Esophagus (tissue), 2 donors: ENCODE results near the gene TMEM191C. TPM values are rescaled to one million over a fixed set of nuclear protein-coding genes. Genes with fewer than 3 reads are reported as not detected.

ENCODE experiments used
- H3K27ac ChIP-seq, 2 donors: one replicate each; pipeline ENCODE4 v1.5.1; 2013; ENCODE audit warnings: low read depth in 2 of 2, mild to moderate bottlenecking in 2 of 2, inconsistent platforms in 1 of 2, low read length in 1 of 2, moderate library complexity in 1 of 2
- H3K27me3 ChIP-seq, 2 donors: one replicate each; pipeline ENCODE4 v1.6.1; 2013; ENCODE audit warnings: low read length in 2 of 2, control low read depth in 1 of 2, mild to moderate bottlenecking in 1 of 2; ENCODE audit not compliant: insufficient read depth in 2 of 2, control insufficient read depth in 1 of 2
- H3K36me3 ChIP-seq, 2 donors: one replicate each; pipeline ENCODE4 v1.6.1; 2013; ENCODE audit warnings: low read length in 1 of 2; ENCODE audit not compliant: control insufficient read depth in 2 of 2, insufficient read depth in 2 of 2
- H3K4me1 ChIP-seq, 2 donors: one replicate each; pipeline ENCODE4 v1.6.1; 2013; ENCODE audit warnings: low read length in 1 of 2; ENCODE audit not compliant: control insufficient read depth in 2 of 2, insufficient read depth in 2 of 2
- H3K4me3 ChIP-seq, 2 donors: one replicate each; pipeline ENCODE4 v1.5.1; 2013; ENCODE audit warnings: low read length in 2 of 2, mild to moderate bottlenecking in 2 of 2, low read depth in 1 of 2, moderate library complexity in 1 of 2
- H3K9me3 ChIP-seq, 2 donors: one replicate each; pipeline ENCODE4 v1.6.1; 2013; ENCODE audit warnings: mild to moderate bottlenecking in 2 of 2, low read depth in 1 of 2, low read length in 1 of 2, moderate library complexity in 1 of 2; ENCODE audit not compliant: control insufficient read depth in 2 of 2, insufficient read depth in 1 of 2
- WGBS, 2 donors: extraction: QIAGEN DNeasy Blood & Tissue Kit; methylation state at CpG; one replicate each; pipeline ENCODE4 v1.1.7; 2013; 5-methylcytosine and 5-hydroxymethylcytosine counted together
- polyA plus RNA-seq, 2 donors: library from polyadenylated mRNA; stranded (reverse); fragments of 200-250 nt; gene quantifications; one replicate each; pipeline ENCODE4 v1.2.3, GENCODE V29; 2013
- donor health status: healthy with polysubstance abuse.
- donor health status: Bipolar disorder and iron deficiency.

Gene TMEM191C
- polyA plus RNA-seq, 2 donors = 3.2 to 3.9 TPM

GRCh38 chr22:21446128-21446826 is 20.9 kb upstream of the TMEM191C start:
- no peaks in the 10 kb centered on the region for H3K9me3 ChIP-seq
- no peaks in the 10 kb centered on the region for H3K4me1 ChIP-seq
- H3K4me3 ChIP-seq = no peak overlapping the region
- no peak overlapping the region for H3K27ac ChIP-seq
- no peaks in the 10 kb centered on the region for H3K27me3 ChIP-seq
- WGBS, 2 donors = 95 to 97% methylated on average over 47 to 49 of the region's 49 CpGs
- peaks cover 16 to 29% of the 10 kb centered on the region in 2 donors for H3K36me3 ChIP-seq

- no peaks in the 10 kb centered on the region for H3K4me1 ChIP-seq
- H3K27me3 ChIP-seq = no peaks in the 10 kb centered on the region
- WGBS, 2 donors = 93 to 94% methylated on average over 33 of the region's 33 CpGs
- H3K27ac ChIP-seq = no peak overlapping the region
- H3K9me3 ChIP-seq = no peaks in the 10 kb centered on the region
- H3K36me3 ChIP-seq = peaks cover 16 to 29% of the 10 kb centered on the region in 2 donors
- no peak overlapping the region for H3K4me3 ChIP-seq
These were observed 20.1 kb upstream of the TMEM191C start for GRCh38 chr22:21446827-21447690.

DNA sequence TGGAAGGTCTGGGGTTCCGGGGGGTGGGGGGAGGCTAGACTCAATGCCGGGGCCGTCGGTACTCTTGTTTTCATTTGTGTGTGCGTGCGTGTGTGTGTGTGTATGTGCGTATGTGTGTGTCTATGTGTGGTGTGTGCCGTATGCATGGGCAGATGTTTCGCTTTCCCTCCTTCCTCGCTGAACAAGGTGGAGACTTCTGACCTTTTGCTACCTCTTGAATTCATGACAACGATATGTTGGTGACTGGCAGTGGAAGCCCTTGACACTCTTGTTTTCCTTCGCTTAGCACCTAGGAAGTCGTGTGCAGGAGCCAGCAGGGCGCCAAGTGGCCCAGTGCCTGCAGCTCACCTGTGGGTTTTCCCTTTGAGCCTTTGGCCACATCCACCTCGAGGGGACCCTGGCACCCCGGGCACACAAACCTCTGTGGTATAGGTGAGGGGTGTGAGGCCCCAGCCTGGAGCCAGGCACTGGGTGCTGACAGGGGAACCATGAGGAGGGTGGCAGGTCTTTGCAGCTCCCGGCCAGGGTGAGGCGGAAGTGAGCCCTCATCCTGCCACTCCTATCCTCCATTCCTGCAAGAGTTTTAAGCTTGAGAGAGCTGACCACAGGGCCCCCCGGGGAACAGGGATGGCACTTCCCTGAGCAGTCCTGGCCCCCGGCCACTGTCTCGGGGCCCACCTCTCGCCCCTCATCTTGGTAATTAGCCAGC is 19.3 kb upstream of the TMEM191C start:
- Histone ChIP-seq H3K4me1 (no peaks in the 10 kb centered on the region), H3K27ac (no peak overlapping the region), H3K9me3 (no peaks in the 10 kb centered on the region), H3K36me3 (peaks cover 16 to 29% of the 10 kb centered on the region in 2 donors), H3K27me3 (no peaks in the 10 kb centered on the region), H3K4me3 (no peak overlapping the region)
- WGBS, 2 donors = 83 to 89% methylated on average over 22 of the region's 22 CpGs

DNA sequence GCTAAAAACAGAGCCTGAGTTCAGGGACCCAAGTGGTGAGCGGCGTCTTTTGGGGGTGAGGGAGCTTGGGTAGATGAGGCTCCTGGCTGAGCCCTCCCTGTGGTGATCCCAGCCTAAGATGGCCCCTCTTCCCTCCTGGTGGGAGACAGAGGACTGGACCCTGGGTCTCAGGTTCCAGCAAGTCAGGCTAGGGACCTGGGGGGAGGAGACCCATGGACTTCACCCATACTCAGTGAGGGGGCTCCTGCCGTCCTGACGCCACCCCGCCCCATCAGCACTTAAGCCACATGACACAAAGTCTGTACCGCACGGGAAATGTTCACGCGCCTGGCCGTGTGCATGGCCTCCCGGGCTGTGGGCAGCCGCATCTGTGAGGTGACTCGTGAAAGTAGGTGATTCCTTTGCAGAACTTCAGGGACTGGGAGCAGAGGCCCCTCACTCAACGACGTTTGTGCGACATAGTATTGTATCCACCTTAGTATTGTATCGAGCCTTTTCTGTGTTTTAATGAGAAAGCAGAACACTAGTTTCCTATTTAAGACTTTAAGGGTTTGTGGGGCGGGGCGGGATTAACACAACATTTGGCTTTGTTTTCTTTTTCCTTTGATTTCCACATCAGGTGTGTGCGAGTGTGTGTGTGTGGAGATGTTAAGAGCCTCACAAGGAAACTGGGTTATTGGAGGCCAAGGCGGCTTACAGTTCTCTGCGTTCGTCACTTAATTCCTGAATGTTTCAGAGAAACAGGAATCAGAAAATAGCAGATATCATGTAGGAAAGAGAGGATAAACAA is 18.4 kb upstream of the TMEM191C start:
- Histone ChIP-seq H3K9me3 (no peaks in the 10 kb centered on the region), H3K4me3 (no peak overlapping the region), H3K27me3 (no peaks in the 10 kb centered on the region), H3K36me3 (peaks cover 16 to 22% of the 10 kb centered on the region in 2 donors), H3K27ac (no peak overlapping the region), H3K4me1 (no peaks in the 10 kb centered on the region)
- WGBS, 2 donors = 89 to 91% methylated on average over 23 of the region's 23 CpGs

- Histone ChIP-seq H3K9me3 (no peaks in the 10 kb centered on the region), H3K4me1 (no peaks in the 10 kb centered on the region), H3K4me3 (no peak overlapping the region), H3K27ac (no peak overlapping the region), H3K36me3 (peaks cover 16 to 19% of the 10 kb centered on the region in 2 donors), H3K27me3 (no peaks in the 10 kb centered on the region)
- WGBS, 2 donors = 91 to 93% methylated on average over 23 of the region's 23 CpGs
These were observed 17.5 kb upstream of the TMEM191C start for GRCh38 chr22:21449531-21450319.

DNA sequence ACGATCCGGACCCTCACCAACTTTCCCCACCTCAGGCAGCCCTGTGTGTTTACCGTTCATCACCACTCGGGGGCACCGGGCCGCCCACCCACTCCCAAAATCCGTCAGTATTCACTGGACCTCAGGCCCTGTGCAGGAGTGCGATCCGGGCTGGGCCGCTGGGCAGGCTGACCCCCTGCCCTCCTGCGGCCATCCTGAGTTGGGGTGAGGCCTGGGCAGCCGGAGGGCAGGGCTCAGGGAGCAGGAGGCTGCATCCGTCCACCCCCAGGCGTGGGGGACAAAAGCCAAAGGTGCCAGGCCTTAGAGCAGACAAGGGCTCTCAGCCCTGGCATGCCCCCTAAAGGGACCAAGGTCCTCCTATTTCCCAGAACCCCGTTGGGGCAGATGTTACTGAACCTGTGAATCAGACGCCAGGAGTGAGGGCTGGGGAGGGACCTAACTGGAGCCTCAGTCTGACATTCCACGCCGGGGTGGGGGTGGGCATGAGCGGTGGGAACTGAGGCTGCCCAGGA is 16.8 kb upstream of the TMEM191C start:
- H3K4me1 ChIP-seq = no peaks in the 10 kb centered on the region
- no peaks in the 10 kb centered on the region for H3K9me3 ChIP-seq
- no peaks in the 10 kb centered on the region for H3K27me3 ChIP-seq
- no peak overlapping the region for H3K4me3 ChIP-seq
- no peak overlapping the region for H3K27ac ChIP-seq
- WGBS, 2 donors = 85 to 88% methylated on average over 19 of the region's 19 CpGs
- peaks cover 11 to 16% of the 10 kb centered on the region in 2 donors for H3K36me3 ChIP-seq

- H3K36me3 ChIP-seq = peaks cover 7 to 12% of the 10 kb centered on the region in 2 donors
- no peak overlapping the region for H3K27ac ChIP-seq
- no peaks in the 10 kb centered on the region for H3K4me1 ChIP-seq
- H3K9me3 ChIP-seq = no peaks in the 10 kb centered on the region
- no peaks in the 10 kb centered on the region for H3K27me3 ChIP-seq
- H3K4me3 ChIP-seq = no peak overlapping the region
- 80 to 84% methylated on average over 9 of the region's 9 CpGs for WGBS, 2 donors
These were observed 16.3 kb upstream of the TMEM191C start for GRCh38 chr22:21450858-21451353.
